AML-193 (cell line): Measurements from ENCODE around the gene VAMP5.
"Not testable (repeated sequence)": the region's sequence is repeated elsewhere in the genome, so short reads cannot be mapped to it uniquely, and the experiment has no call there.

Source experiments
- DNase-seq, 2 experiments: peaks; one replicate each; lab custom pipeline; 2025; lab: John Stamatoyannopoulos, UW

VAMP5 gene

GRCh38 chr2:85601771-85602475, 17.7 kb downstream of the VAMP5 start:
- no peak for DNase-seq

DNA sequence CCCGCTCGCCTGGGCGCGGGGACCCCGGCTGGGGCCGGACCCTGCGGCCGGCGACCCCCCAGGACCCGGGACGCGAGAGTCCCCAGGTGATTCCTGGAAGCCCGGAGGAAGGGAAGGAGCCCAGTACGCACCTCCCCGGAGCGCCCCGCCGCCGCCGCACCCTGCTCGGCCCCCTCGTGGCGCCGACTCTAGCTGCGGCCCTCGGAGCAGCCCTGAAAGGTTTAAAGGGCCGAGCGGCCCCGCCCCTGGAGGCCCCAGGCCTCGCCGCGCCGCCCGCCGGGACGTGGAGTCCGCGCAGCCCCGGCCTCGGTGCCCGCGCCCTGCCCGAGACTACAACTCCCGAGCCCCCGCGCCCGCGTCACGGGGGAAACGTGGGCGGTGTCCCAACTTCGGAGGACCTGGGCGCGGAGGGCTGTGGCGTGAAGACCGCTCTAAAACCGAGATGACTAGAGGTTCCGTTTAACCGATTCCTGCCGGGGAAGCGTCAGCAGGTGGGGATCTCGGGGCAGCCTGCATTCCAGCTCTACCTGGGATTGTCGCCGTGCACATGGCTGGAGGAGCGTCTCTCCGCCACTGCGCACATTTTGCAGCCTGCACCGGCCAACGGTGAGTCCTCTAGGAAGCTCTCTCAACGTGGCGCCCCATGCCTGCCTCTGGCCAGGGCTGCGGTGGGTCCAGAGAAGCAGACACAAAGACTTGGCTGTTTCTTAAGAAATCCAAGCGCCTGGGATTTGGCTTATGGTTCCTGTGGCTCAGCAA, 18.4 kb downstream of the VAMP5 start, which contains the start of gene TMEM150A:
Gene TMEM150A, minus strand, starts transcription at position 223 of the 759 bp plus-strand sequence. CDS start 750 bp downstream, outside the sequence.
- DNase-seq = peak; percentile 79 to 85

DNA sequence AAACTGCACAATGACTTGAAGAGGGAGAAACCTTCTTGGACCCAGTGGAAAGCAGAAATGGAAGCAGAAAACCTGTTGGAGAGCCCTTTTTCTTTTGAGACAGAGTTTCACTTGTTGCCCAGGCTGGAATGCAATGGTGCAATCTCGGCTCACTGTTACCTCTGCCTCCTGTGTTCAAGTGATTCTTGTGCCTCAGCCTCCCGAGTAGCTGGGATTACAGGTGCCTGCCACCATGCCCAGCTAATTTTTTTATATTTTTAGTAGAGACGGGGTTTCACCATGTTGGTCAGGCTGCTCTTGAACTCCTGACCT, 19.9 kb downstream of the VAMP5 start:
- not testable (repeated sequence) for DNase-seq

GRCh38 chr2:85604568-85605339, 20.5 kb downstream of the VAMP5 start:
- DNase-seq = no peak

- no peak for DNase-seq
Observed at GRCh38 chr2:85605406-85606115, 21.3 kb downstream of the VAMP5 start.

- DNase-seq = no peak
Observed at GRCh38 chr2:85606116-85606455, 21.9 kb downstream of the VAMP5 start.

GRCh38 chr2:85607268-85608215, 23.3 kb downstream of the VAMP5 start:
- no peak for DNase-seq

GRCh38 chr2:85611217-85611704, 27.0 kb downstream of the VAMP5 start:
- no peak for DNase-seq

DNA sequence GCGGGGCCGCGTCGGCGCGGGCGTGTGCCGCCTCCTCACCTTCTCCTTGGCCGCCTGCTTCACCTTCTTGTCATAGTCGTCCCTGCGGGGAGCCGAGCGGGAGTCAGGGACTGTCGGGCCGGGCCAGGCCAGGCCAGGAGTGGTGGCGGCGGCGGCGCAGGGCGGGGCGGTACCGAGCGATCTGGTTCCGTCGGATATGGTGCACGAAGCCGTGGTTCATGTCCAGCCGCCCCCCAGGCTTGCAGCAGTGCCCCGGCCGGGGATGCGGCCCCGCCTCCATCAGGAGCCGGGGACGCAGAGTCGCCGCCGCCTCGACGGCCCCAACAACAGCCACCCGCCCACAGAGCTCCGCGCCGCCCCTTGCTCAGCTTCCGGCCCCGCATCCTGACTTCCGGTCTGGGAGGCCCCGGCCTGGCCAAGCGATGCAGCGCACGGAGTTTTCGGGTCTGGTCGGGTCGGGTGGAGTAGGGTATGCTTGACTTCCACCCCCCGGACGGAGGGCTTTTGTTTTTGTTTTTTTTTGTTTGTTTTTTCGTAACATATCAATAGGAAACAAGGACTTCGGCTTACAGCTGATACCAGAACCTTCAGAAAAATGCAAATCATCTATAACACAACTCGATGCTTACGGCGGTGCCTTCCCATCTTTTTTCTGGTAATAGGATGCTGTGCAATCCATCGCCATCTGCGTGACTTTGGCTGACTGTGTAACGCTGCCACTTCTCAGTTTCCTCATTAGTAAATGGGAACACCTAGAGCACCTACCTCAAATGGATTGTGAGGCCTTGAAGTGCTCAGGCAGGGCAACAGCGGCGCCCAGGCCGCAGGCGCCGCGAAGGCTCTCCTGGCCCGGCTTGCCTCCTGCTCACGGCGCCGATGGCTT, 27.7 kb downstream of the VAMP5 start, which contains the start of gene C2orf68:
Gene C2orf68, minus strand, starts transcription at position 362 of the 883 bp plus-strand sequence. Its CDS starts 82 bp downstream, at position 280.
- peak; percentile 77 to 78 for DNase-seq

GRCh38 chr2:85613717-85614515, 29.7 kb downstream of the VAMP5 start:
- no peak for DNase-seq

DNA sequence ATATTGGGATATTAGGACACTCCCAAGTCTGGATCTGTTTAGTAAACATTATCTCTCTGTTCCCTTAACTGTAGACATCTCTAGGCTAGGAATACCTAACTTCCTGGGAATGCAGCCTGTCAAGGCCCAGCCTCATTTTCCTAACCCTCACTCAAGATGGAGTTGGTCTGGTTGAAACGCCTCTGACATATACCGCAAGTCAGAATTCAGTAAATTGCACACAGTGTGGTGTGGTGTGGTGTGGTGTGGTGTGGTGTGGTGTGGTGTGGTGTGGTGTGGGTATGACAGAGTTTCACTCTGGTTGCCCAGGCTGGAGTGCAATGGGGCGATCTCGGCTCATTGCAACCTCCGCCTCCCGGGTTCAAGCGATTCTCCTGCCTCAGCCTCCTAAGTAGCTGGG, 30.5 kb downstream of the VAMP5 start:
- not testable (repeated sequence) for DNase-seq

DNA sequence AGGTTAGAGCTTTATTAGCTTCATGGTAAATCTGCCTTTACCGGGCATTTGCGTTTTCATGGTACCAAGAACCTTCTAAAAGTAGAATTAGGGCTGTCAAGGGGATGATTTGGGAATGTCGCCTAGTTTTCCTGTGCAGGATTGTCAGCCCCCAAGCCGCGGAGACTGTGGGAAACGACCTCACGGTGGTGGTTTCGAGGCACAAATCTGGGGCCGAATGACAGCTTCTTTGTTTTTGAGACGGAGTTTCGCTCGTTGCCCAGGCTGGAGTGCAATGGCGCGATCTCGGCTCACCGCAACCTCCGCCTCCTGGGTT, 31.1 kb downstream of the VAMP5 start:
- DNase-seq = no peak

GRCh38 chr2:85617723-85618122, 33.5 kb downstream of the VAMP5 start:
- DNase-seq = not testable (repeated sequence)

DNA sequence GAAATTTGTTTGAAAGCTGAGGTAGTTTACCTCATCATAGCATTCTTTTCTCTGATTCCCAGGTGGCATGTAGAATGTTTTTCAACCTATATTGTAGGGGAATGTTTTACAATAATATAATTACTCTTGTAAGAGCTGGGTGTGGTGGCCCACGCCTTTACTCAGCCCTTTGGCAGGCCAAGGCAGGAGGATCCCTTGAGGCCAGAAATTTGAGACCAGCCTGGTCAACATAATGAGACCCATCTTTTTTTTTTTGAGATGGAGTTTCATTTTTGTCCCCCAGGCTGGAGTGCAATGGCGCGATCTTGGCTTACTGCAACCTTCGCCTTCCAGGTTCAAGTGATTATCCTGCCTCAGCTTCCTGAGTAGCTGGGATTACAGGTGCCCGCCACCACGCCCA, 35.4 kb downstream of the VAMP5 start:
- no peak for DNase-seq

- no peak for DNase-seq
Observed at GRCh38 chr2:85621338-85621737, 37.1 kb downstream of the VAMP5 start.

GRCh38 chr2:85623991-85624390, 39.8 kb downstream of the VAMP5 start:
- DNase-seq = no peak

DNA sequence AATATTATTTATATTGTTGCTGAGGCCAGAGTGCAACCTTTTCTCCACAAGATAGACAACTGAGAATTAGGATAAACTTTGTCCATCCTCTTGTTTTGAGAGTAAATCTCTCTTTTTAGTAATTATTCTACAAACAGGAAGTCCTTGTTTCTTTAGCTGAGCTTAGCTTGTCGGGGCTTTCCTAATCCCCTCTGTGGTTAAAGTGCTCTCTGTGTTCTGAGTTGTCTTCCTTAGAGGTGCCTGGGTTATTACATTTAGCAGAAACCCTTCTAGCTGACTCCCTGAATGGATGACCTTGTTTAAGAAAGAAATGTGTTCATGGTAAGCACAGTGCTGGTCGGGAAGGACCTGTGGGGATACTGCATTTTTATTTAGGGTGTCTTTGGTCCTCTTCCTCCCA, 44.4 kb downstream of the VAMP5 start:
- DNase-seq = no peak

GRCh38 chr2:85631316-85631715, 47.1 kb downstream of the VAMP5 start:
- DNase-seq = no peak

- DNase-seq = no peak
Observed at GRCh38 chr2:85635011-85635410, 50.8 kb downstream of the VAMP5 start.
